Breast epithelium (tissue), 3 donors: ENCODE results near the gene DTNA.

Source experiments
- POLR2A ChIP-seq: fragments of 450-650 bp; IDR thresholded peaks from one replicate; pipeline ENCODE4 v1.6.1; 2016; ENCODE audit warnings: antibody characterized with exemption, mild to moderate bottlenecking, moderate library complexity
- POLR2AphosphoS5 ChIP-seq, 3 donors: sonication (generic); formaldehyde crosslinking; IDR thresholded peaks; one replicate each; pipeline ENCODE4 v1.6.1; 2017; ENCODE audit warnings: antibody characterized with exemption in 3 of 3
- TF ChIP-seq, protein P1 (sequence below), 3 donors: fragments of 450-650 bp; IDR thresholded peaks; one replicate each; pipeline ENCODE4 v1.5.1; 2016 to 2017; ENCODE audit warnings: antibody characterized with exemption in 3 of 3, mild to moderate bottlenecking in 3 of 3, moderate library complexity in 3 of 3

GRCh38 chr18:34872066-34872465 lies 162.0 kb downstream of the DTNA start:
- TF ChIP-seq, protein P1, sequence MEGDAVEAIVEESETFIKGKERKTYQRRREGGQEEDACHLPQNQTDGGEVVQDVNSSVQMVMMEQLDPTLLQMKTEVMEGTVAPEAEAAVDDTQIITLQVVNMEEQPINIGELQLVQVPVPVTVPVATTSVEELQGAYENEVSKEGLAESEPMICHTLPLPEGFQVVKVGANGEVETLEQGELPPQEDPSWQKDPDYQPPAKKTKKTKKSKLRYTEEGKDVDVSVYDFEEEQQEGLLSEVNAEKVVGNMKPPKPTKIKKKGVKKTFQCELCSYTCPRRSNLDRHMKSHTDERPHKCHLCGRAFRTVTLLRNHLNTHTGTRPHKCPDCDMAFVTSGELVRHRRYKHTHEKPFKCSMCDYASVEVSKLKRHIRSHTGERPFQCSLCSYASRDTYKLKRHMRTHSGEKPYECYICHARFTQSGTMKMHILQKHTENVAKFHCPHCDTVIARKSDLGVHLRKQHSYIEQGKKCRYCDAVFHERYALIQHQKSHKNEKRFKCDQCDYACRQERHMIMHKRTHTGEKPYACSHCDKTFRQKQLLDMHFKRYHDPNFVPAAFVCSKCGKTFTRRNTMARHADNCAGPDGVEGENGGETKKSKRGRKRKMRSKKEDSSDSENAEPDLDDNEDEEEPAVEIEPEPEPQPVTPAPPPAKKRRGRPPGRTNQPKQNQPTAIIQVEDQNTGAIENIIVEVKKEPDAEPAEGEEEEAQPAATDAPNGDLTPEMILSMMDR (IDR thresholded peaks at IDR 0.05) = no peak
- TF ChIP-seq POLR2A = no peak
- no peak for TF ChIP-seq POLR2AphosphoS5 (IDR thresholded peaks at IDR 0.05)
